ENCODE data around the gene TOR1B. TPM values are rescaled to one million over a fixed set of nuclear protein-coding genes. Genes with fewer than 3 reads are reported as not detected.

The TOR1B gene
- total and polyA plus RNA-seq, 2 of the 4 experiments (the other 2 are of a cell fraction), result 15.6 to 21.0 TPM

GRCh38 chr9:129786481-129786880 lies 16.5 kb upstream of the TOR1B start:
- no peak overlapping the region for H3K56ac ChIP-seq (ENCODE audit: extremely low read depth, insufficient read depth, low read length)
- in situ Hi-C loops (cut with MboI; ENCODE audit: low sequenced_read_pairs), result no loop called here
- peaks cover 3% of the 10 kb centered on the region; the same call in 1 of the 2 replicates for H3K4me1 ChIP-seq (ENCODE audit: control insufficient read depth, insufficient read depth, low read length)
- no peaks in the 10 kb centered on the region for H3K36me3 ChIP-seq (ENCODE audit: control insufficient read depth, insufficient read depth, low read length)
- H3K27ac ChIP-seq (ENCODE audit: insufficient read depth, low read length), result no peak overlapping the region
- TF ChIP-seq MAZ (IDR thresholded peaks at IDR 0.05; ENCODE audit: borderline replicate concordance, low read depth, low read length) (no peak), MAFK (IDR thresholded peaks at IDR 0.05; ENCODE audit: low read depth, low read length) (no peak), RCOR1 (IDR thresholded peaks at IDR 0.05; ENCODE audit: insufficient replicate concordance, low read length) (no peak), SMC3 (IDR thresholded peaks at IDR 0.05; ENCODE audit: low read depth, low read length) (no peak), ELK1 (IDR thresholded peaks at IDR 0.05; ENCODE audit: borderline replicate concordance, low read depth, low read length) (no peak), USF2 (IDR thresholded peaks at IDR 0.05; ENCODE audit: low read depth, low read length) (no peak), CTCF (conservative IDR thresholded peaks at IDR 0.05; ENCODE audit: low read depth, low read length) (no peak), POLR2A (IDR thresholded peaks at IDR 0.05; ENCODE audit: low read depth, low read length) (no peak), NFE2L2 (IDR thresholded peaks at IDR 0.05; ENCODE audit: low read depth, low read length) (no peak), CHD1 (IDR thresholded peaks at IDR 0.05; ENCODE audit: low read depth, low read length) (no peak), MXI1 (IDR thresholded peaks at IDR 0.05; ENCODE audit: borderline replicate concordance, low read depth, low read length) (no peak), RFX5 (IDR thresholded peaks at IDR 0.05; ENCODE audit: low read depth, low read length) (no peak), CEBPB (IDR thresholded peaks at IDR 0.05; ENCODE audit: low read depth, low read length) (no peak), BHLHE40 (IDR thresholded peaks at IDR 0.05; ENCODE audit: low read depth, low read length) (no peak), RAD21 (IDR thresholded peaks at IDR 0.05; ENCODE audit: low read length) (no peak), FOS (IDR thresholded peaks at IDR 0.05; ENCODE audit: low read depth, low read length) (no peak)
- H3K4me3 ChIP-seq (ENCODE audit: insufficient read depth, low read depth, low read length), result no peak overlapping the region
- POLR2A ChIA-PET (ENCODE audit: unreplicated experiment), result no interaction called here
- H2BK20ac ChIP-seq (ENCODE audit: low read depth, low read length), result no peak overlapping the region
- H2BK120ac ChIP-seq (ENCODE audit: low read depth, low read length), result no peak overlapping the region
- peaks cover 7% of the 10 kb centered on the region; the same call in 1 of the 2 replicates for H3K9me1 ChIP-seq (ENCODE audit: insufficient read depth, low read length)
- H3K9me3 ChIP-seq (ENCODE audit: control insufficient read depth, insufficient read depth, low read length), result no peaks in the 10 kb centered on the region
- no peak overlapping the region for H3K4ac ChIP-seq (ENCODE audit: low read depth, low read length)
- H3K27me3 ChIP-seq (ENCODE audit: control insufficient read depth, insufficient read depth, low read length), result peaks cover 12% of the 10 kb centered on the region
- no peak overlapping the region for H4K5ac ChIP-seq (ENCODE audit: low read depth, low read length)
- H4K20me1 ChIP-seq (ENCODE audit: insufficient read depth, low read length), result no peaks in the 10 kb centered on the region
- H2AK9ac ChIP-seq (replicated peaks; ENCODE audit: low read depth, low read length, poor library complexity), result no peak overlapping the region
- H3K79me1 ChIP-seq (ENCODE audit: low read depth in 1 of 2, low read length in 2 of 2), result no peaks in the 10 kb centered on the region
- no peak overlapping the region for H4K91ac ChIP-seq (ENCODE audit: insufficient read depth, low read depth, low read length)
- no peak overlapping the region for H3K23ac ChIP-seq (ENCODE audit: low read depth, low read length)
- no peak overlapping the region for H3K18ac ChIP-seq (ENCODE audit: low read depth, low read length)
- H2BK5ac ChIP-seq (ENCODE audit: low read depth, low read length, poor library complexity, severe bottlenecking), result no peak overlapping the region
- H2AFZ ChIP-seq (replicated peaks; ENCODE audit: low read length, poor library complexity), result no peak overlapping the region
- no peak overlapping the region for H3K9ac ChIP-seq (ENCODE audit: low read depth, low read length)
- CTCF ChIA-PET, result interaction anchor here (1.3 kb wide), 1 partner anchor 60 kb away, joined by 7 read pairs; no protein-coding TSS in a partner anchor
- BruUV-seq (replicated peaks), result no TSS peak
- no peak overlapping the region for H2AK5ac ChIP-seq (ENCODE audit: low read depth, low read length)
- intact Hi-C loops (cut with micrococcal nuclease), result no loop called here
- no peak overlapping the region for H2BK15ac ChIP-seq (ENCODE audit: low read depth, low read length)
- H3K14ac ChIP-seq (replicated peaks; ENCODE audit: low read depth, low read length), result no peak overlapping the region
- H4K8ac ChIP-seq (ENCODE audit: low read depth in 2 of 2, low read length in 2 of 2), result no peak overlapping the region
- dilution Hi-C loops (cut with HindIII; ENCODE audit: low sequenced_read_pairs, unreplicated experiment), result no loop called here
- DNase-seq (no peak), ATAC-seq (ENCODE audit: low read depth) (no peak)
- WGBS, 2 experiments (ENCODE audit: extremely low coverage in 2 of 2, insufficient read length in 1 of 2), result 71% methylated on average over 6 of the region's 10 CpGs; no CpG with 5 or more reads in 1 of the 2 experiments
- no peak overlapping the region for H3K4me2 ChIP-seq (ENCODE audit: low read depth, low read length)

All from IMR-90 (cell line).